HEK293T (cell line): ENCODE results near the gene MAGI2.

Source experiments
- CTCF ChIA-PET: fragments of 350-600 bp; formaldehyde crosslinking; extraction: SDS; loops from one replicate; lab custom pipeline; 2021; ENCODE audit warnings: antibody characterized with exemption, inconsistent platforms; lab: Yijun Ruan, JAX
- POLR2A ChIA-PET: fragments of 350-600 bp; formaldehyde crosslinking; extraction: SDS; loops from one replicate; lab custom pipeline; 2020; ENCODE audit warnings: antibody characterized with exemption, inconsistent platforms; lab: Yijun Ruan, JAX
- DNase-seq: peaks from one replicate; pipeline ENCODE4 v3.0.0; 2012; ENCODE audit warnings: mixed read lengths; ENCODE audit errors: extremely low spot score
- ARNT ChIP-seq: fragments of 450-650 bp; IDR thresholded peaks from 2 replicates; pipeline ENCODE4 v1.6.1; 2017; ENCODE audit warnings: mild to moderate bottlenecking
- BHLHE40 ChIP-seq: fragments of 450-650 bp; IDR thresholded peaks from 2 replicates; pipeline ENCODE4 v1.6.1; 2016; ENCODE audit warnings: mild to moderate bottlenecking, moderate library complexity, borderline replicate concordance
- CTBP1 ChIP-seq: fragments of 450-650 bp; IDR thresholded peaks from 2 replicates; pipeline ENCODE4 v1.6.1; 2016; ENCODE audit warnings: borderline replicate concordance
- ELF4 ChIP-seq: fragments of 450-650 bp; IDR thresholded peaks from 2 replicates; pipeline ENCODE4 v1.6.1; 2017; ENCODE audit warnings: antibody characterized with exemption
- FOXA1 ChIP-seq: fragments of 450-650 bp; IDR thresholded peaks from 2 replicates; pipeline ENCODE4 v1.6.1; 2016; ENCODE audit warnings: mild to moderate bottlenecking
- FOXK2 ChIP-seq: fragments of 450-650 bp; IDR thresholded peaks from 2 replicates; pipeline ENCODE4 v1.6.1; 2016; ENCODE audit warnings: mild to moderate bottlenecking
- FOXM1 ChIP-seq: fragments of 450-650 bp; IDR thresholded peaks from 2 replicates; pipeline ENCODE4 v1.6.1; 2017; ENCODE audit warnings: mild to moderate bottlenecking, borderline replicate concordance
- HDGF ChIP-seq: fragments of 450-650 bp; IDR thresholded peaks from 2 replicates; pipeline ENCODE4 v1.6.1; 2017; ENCODE audit warnings: antibody characterized with exemption, borderline replicate concordance
- L3MBTL2 ChIP-seq: fragments of 450-650 bp; conservative IDR thresholded peaks from 2 replicates; pipeline ENCODE4 v1.6.1; 2016; ENCODE audit warnings: mild to moderate bottlenecking
- LEF1 ChIP-seq: fragments of 450-650 bp; IDR thresholded peaks from 2 replicates; pipeline ENCODE4 v1.6.1; 2017; ENCODE audit warnings: mild to moderate bottlenecking, borderline replicate concordance
- NFRKB ChIP-seq: fragments of 450-650 bp; IDR thresholded peaks from 2 replicates; pipeline ENCODE4 v1.6.1; 2016; ENCODE audit warnings: mild to moderate bottlenecking, moderate library complexity
- PKNOX1 ChIP-seq: fragments of 450-650 bp; IDR thresholded peaks from 2 replicates; pipeline ENCODE4 v1.6.1; 2016
- SP1 ChIP-seq: fragments of 450-650 bp; IDR thresholded peaks from 2 replicates; pipeline ENCODE4 v1.6.1; 2017
- SUZ12 ChIP-seq: fragments of 450-650 bp; IDR thresholded peaks from 2 replicates; pipeline ENCODE4 v1.6.1; 2016; ENCODE audit warnings: mild to moderate bottlenecking
- TARDBP ChIP-seq: fragments of 450-650 bp; IDR thresholded peaks from 2 replicates; pipeline ENCODE4 v1.6.1; 2016
- ZNF384 ChIP-seq: fragments of 450-650 bp; IDR thresholded peaks from 2 replicates; pipeline ENCODE4 v1.6.1; 2016

MAGI2 gene

GRCh38 chr7:78043159-78043558, 1410.3 kb downstream of the MAGI2 start:
- CTCF ChIA-PET: interaction anchor here (0.7 to 1.6 kb wide), 2 partner anchors 10 to 23 kb away, joined by 3 to 4 read pairs; no protein-coding TSS in a partner anchor
- DNase-seq: no peak
- POLR2A ChIA-PET: no interaction called here
- no peak for TF ChIP-seq CTBP1
- no peak for TF ChIP-seq BHLHE40
- no peak for TF ChIP-seq SUZ12
- no peak for TF ChIP-seq ZNF384
- no peak for TF ChIP-seq LEF1
- no peak for TF ChIP-seq HDGF
- TF ChIP-seq L3MBTL2: no peak
- no peak for TF ChIP-seq ELF4
- TF ChIP-seq ARNT: no peak
- TF ChIP-seq TARDBP: no peak
- TF ChIP-seq FOXA1: no peak

GRCh38 chr7:78041423-78041822, 1412.0 kb downstream of the MAGI2 start:
- ChIA-PET CTCF (interaction anchor here (0.5 to 2.5 kb wide), 5 partner anchors 10 to 61 kb away, joined by 3 to 9 read pairs (median 3); no protein-coding TSS in a partner anchor), POLR2A (no interaction called here)
- DNase-seq: no peak
- TF ChIP-seq SP1 (no peak), ELF4 (no peak), FOXA1 (no peak), TARDBP (no peak), L3MBTL2 (no peak), ARNT (no peak), LEF1 (no peak), BHLHE40 (no peak), FOXM1 (no peak), FOXK2 (no peak), NFRKB (no peak), PKNOX1 (no peak), SUZ12 (no peak), HDGF (no peak), ZNF384 (no peak), CTBP1 (no peak)

- peak; percentile 80 for DNase-seq
- CTCF ChIA-PET: interaction anchor here (0.6 to 2.5 kb wide), 9 partner anchors 8 to 389 kb away, joined by 3 to 9 read pairs (median 5); no protein-coding TSS in a partner anchor
- TF ChIP-seq FOXK2: no peak
- no peak for TF ChIP-seq ARNT
- no peak for TF ChIP-seq HDGF
- TF ChIP-seq CTBP1: no peak
- POLR2A ChIA-PET: interaction anchor here (0.9 to 1.1 kb wide), 2 partner anchors 20 to 22 kb away, joined by 3 read pairs; no protein-coding TSS in a partner anchor
These were observed 1413.4 kb downstream of the MAGI2 start for GRCh38 chr7:78039790-78040776.

- TF ChIP-seq FOXK2 (no peak), L3MBTL2 (no peak), NFRKB (no peak), SUZ12 (no peak), FOXM1 (no peak), CTBP1 (no peak), ZNF384 (no peak), ARNT (no peak), LEF1 (no peak), SP1 (no peak), TARDBP (no peak), FOXA1 (no peak), BHLHE40 (no peak), HDGF (no peak)
- ChIA-PET POLR2A (no interaction called here), CTCF (interaction anchor here (0.7 kb wide), 1 partner anchor 1463 kb away, joined by 3 read pairs; no protein-coding TSS in a partner anchor)
- no peak for DNase-seq
These were observed 1414.9 kb downstream of the MAGI2 start for GRCh38 chr7:78038465-78039080.

- DNase-seq: no peak
- ChIA-PET CTCF (interaction anchor here (2.7 kb wide), 1 partner anchor 17 kb away, joined by 15 read pairs; no protein-coding TSS in a partner anchor), POLR2A (no interaction called here)
These were observed 1415.9 kb downstream of the MAGI2 start for GRCh38 chr7:78037603-78038002.

More at GRCh38 chr7:78037603-78038002, 1415.9 kb downstream of the MAGI2 start:
- TF ChIP-seq FOXM1 (no peak), TARDBP (no peak), SUZ12 (no peak), ELF4 (no peak), FOXA1 (no peak), BHLHE40 (no peak), SP1 (no peak), LEF1 (no peak), PKNOX1 (no peak), NFRKB (no peak), ARNT (no peak), CTBP1 (no peak), FOXK2 (no peak), ZNF384 (no peak), L3MBTL2 (no peak), HDGF (no peak)
